ENCODE data around the gene INSR.
"Not testable (repeated sequence)": the region's sequence is repeated elsewhere in the genome, so short reads cannot be mapped to it uniquely, and the experiment has no call there.

Gene INSR

DNA sequence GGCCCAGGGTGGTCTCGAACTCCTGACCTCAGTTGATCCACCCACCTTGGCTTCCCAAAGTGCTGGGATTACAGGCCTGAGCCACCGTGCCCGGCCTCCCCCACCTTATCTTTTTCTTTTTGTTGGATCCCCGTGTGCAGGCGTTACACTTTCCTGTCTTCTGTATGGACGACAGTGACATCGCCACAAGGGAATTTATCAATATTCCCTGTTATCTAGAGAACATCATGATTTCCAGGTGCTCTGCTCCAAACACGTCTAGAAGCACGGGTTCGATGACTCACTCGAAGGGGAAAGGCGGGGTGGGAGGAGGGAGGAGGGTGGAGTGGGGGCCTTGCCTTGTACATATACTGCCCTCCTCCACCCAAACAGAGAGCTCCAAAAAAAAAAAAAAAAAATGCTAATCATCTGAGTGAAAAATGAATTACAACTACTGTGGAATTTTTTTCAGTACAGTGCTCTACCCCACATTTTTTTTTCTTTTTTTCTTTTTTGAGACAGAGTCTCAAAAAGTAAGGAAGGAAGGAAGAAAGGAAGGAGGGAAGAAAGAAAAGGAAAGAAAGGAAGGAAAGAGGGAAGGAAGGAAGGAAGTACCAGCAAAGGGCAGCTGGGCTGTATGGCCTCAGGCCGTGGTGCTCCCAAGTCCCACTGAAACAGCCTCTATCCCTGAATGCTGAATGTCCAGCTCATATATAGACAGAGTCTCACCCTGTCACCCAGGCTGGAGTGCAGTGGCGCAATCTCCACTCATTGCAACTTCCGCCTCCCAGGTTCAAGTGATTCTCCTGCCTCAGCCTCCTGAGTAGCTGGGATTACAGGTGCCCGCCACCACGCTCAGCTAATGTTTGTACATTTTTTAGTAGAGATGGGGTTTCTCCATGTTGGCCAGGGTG, 36.8 kb downstream of the INSR start:
- no peak for DNase-seq

DNA sequence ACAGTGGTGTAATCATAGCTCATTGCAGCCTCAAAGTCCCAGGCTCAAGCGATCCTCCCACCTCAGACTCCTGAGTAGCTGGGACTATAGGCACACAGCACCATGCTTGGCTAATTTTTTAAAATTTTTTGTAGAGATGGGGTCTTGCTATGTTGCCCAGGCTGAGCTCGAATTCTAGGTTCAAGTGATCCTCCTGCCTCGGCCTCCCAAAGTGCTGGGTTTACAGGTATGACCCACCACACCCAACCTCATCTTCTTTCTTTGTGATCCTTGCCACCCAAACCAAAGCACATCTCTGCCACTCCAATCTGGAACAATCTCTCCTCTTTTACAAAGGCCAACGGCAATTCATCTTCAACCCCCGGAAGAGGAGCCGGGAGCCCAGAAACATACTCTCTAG, 38.6 kb downstream of the INSR start:
- no peak for DNase-seq

DNA sequence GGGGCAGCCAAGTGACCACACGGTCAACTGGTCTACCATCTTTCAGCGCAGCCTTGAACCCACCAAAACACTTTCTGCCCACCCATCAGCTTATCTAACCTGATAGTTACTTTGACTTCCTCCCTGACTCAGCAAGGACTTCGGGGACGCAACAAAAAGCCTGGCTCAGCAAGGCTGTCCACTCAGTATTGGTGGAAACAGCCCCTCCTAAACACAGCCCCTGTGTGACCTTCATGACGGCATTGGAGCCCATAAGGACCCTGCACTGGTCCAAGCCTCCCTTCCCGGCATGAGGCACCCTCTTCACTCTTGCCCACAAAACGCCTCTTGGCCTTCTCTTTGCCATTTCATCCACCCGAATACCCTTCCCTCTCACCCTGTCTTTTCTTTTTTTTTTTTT, 39.1 kb downstream of the INSR start:
- no peak for DNase-seq

- DNase-seq, result no peak
These were observed 39.6 kb downstream of the INSR start for GRCh38 chr19:7254590-7254989.

DNA sequence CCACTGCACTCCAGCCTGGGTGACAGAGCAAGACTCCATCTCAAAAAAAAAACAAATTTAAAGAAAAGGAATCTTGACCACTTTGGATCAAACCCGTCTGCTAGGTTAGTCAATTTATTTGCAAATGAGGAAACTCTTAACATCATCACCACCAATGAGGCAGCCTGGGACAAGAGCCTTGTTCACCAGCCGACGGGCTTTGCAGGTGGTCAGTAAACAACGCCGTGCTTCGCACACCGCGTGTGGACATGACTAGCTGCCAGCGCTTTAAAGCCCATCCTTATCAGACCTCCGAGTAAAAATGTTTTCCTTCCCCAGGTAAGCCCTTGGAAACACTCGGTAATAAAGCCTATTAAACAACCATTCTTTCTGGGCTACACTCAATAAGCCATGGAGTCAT, 41.9 kb downstream of the INSR start:
- no peak for DNase-seq

DNA sequence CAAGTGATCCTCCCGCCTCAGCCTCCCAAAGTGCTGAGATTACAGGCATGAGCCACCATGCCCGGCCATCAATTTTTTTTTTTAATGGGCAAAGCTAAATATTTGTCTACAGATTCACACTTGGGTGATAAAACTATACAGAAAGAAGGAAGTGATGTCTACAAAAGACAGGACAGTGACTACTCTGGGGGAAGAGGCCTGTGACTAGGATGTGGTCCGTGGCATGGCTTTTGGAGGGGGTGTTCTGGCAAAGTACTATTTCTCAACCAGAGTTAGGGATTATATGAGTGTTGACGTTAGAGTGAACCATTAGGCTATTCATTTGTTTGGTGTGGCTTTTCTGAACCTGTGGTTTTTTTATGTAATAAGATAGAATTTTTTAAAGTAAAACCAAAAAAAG, 42.7 kb downstream of the INSR start:
- DNase-seq, result peak; percentile 69

DNA sequence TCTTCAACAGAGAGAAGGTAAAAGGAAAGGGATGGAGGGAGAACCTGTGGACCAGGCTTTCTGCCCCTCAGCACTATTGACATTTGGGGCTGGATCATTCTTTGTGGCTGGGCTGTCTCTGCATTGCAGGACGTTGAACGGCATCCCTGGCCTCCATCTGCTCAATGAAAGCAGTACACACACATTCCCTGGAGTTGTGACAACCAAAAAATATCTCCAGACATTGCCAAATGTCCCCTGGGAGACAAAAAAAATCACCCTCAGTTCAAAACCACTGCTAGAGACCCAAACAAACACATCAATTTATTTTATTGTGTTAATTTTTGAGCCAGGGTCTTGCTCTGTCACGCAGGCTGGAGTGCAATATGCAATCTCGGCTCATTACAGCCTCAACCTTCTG, 43.3 kb downstream of the INSR start:
- DNase-seq, result no peak

DNA sequence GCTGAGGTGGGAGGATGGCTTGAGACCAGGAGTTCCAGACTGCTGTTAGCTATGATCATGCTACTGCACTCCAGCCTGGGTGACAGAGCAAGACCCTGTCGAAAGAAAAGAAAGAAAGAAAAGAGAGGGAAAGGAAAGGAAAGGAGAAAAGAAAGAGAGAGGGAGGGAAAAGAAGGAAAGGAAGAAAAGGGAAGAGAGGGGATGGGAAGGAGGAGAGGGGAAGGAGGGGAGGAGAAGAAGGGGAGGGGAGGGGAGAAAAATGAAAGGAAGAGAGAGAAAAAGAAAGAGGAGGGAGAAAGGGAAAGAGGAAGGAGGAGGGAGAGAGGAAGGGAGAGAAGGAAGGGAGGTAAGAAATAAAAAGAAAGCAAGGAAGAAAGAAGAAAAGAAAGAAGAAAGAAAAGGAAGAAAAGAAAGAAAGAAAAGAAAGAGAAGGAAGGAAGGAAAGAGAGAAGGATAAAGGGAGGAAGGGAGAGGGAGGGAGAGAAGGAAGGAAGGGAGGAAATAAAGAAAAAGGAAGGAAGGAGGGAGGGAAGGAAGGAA, 44.1 kb downstream of the INSR start:
- no peak for DNase-seq

GRCh38 chr19:7247155-7247554, 47.1 kb downstream of the INSR start:
- peak; percentile 37 for DNase-seq

GRCh38 chr19:7246601-7247000, 47.6 kb downstream of the INSR start:
- no peak for DNase-seq

- peak; percentile 80 for DNase-seq
These were observed 51.5 kb downstream of the INSR start for GRCh38 chr19:7242601-7243258.

DNA sequence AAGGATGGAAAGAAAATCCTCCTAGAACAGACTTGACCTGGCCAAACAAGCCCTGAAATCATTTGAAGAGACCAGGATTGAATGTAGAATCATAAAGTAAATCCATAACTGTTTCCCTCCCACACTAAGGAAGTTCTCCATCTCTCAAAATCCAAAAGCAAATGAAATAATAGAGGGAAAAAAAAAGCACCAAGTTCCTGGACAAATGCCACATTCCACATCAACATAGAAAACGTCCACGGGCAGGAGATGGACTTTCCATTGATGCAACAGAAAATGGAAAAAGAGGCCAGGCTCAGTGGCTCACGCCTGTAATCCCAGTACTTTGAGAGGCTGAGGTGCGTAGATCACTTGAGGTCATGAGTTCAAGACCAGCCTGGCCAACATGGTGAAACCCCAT, 56.2 kb downstream of the INSR start:
- DNase-seq, result no peak

GRCh38 chr19:7236153-7236552, 58.1 kb downstream of the INSR start:
- DNase-seq, result no peak

- no peak for DNase-seq
These were observed 63.4 kb downstream of the INSR start for GRCh38 chr19:7230826-7231225.

DNA sequence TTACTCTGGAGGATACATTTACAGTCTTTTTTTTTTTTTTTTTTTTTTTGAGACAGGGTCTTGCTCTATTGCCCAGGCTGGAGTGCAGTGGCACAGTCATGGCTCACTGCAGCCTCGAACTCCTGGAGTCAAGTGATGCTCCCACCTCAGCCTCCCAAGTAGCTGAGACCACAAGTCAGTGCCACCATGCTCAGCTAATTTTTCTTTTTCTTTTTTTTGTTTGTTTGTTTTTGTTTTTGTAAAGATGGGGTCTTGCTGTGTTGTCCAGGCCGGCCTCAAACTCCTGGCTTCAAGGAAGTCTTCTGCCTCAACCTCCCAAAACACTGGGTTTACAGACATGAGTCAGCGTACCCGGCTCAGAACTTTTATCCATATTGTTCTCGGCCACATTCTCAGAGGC, 64.5 kb downstream of the INSR start:
- DNase-seq, result no peak

DNA sequence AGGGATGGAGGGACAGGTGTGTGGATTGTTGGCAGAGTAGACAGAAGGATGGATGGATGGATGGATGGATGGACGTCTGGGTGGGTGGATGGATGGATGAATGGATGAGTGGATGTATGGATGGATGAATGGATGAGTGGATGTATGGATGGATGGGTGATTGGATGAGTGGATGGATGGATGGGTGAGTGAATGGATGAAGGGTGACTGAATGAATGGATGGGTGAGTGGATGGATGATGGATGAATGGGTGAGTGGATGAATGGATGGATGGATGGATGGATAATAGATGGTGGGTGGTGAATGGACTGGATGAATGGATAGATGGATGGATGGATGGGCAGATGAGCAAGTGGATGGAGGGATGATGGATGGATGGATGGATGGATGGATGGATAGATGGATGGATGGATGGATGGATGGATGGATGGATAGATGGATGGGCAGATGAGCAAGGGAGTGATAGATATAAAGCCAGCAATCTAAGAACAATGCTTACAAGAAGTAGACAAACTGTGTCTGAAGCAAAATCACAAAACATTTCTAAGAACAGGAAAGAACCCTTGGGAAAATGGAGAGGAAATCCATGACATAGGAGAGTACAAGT, 65.2 kb downstream of the INSR start:
- no peak for DNase-seq

- no peak for DNase-seq
These were observed 66.5 kb downstream of the INSR start for GRCh38 chr19:7227735-7228134.

GRCh38 chr19:7227149-7227548, 67.1 kb downstream of the INSR start:
- DNase-seq, result not testable (repeated sequence)

DNA sequence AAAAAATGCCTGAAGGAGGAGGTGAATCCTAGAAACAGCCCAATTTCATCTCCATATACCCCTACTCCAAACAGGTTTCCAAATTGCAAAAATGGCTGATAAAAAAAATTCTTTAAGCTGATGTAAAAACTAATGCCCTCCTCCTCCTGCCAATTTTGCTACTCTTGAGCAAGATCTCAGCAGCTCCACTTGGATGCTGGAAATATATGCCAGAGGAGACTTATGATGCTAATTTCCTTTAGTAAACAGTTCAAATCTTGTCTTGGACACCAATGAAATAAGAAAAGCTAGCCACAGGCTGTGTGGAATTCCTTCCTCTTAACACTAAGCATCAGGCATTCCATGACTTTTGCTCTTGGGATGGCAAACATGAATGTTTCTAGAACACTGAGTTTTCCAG, 67.5 kb downstream of the INSR start:
- no peak for DNase-seq

DNA sequence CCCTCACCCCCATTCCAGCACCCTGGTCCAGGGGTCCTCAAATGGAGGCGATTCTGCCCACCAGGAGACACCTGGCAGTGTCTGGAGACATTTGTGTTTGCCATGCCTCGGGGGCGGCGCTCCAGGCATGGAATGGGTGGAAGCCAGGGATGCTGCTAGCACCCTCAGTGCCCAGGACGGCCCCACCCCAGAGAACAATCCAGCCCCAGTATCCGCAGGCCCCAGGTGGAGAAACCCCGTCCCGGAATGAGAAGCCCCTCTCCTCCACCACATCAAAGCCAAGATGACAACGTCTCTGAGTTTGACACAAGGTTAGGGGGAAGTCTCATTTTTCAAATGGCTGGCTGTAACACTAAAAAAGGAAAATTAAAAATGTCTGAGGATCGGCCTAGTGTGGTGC, 68.5 kb downstream of the INSR start:
- DNase-seq, result no peak

GRCh38 chr19:7224995-7225394, 69.2 kb downstream of the INSR start:
- DNase-seq, result no peak

DNA sequence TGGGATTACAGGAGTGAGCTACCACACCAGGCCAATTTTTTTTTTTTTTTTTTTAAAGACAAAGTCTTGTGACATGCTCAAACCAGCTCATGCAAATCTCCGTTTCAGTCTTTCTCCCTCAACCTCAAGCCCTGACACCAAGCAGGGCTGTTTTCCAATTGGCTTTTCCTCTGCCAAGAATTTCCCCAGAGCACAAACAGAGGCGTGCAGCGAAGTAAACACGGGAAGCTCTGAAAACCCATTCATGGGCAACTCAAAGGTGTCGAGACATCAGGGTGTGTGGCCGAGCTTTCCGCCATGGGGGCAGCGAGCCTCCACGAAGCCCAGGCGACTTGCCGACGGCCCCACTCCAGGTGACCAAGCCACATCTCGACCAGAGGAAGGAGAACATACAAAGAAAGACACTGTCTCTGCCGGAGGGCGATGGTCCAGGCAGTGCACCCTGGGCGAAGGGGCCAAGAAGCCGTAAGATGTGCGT, 70.0 kb downstream of the INSR start:
- no peak for DNase-seq

GRCh38 chr19:7223429-7223828, 70.8 kb downstream of the INSR start:
- no peak for DNase-seq

DNA sequence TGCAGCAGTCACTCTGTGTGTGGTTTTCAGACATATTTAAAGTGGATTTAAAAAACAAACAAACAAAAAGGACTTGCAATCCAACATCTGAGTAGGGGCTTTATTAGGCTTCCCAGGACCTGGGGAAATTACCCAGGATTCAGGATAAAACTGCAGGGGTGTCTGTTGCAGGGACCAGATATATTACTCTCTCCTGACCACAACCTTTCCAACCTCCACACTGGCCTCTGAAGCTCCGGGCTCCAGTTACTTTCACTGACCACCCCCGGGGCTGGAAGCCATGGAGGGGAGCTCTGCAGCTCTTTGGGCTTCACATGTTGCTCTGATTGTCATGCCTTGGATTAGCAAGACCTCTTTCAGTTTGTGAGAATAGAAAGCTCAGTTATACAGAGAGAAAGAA, 75.2 kb downstream of the INSR start:
- DNase-seq, result no peak

All from inflammatory macrophage treated with lipopolysaccharide for 4 hours (primary cell).